ENCODE data around the gene RFC4.

DNA sequence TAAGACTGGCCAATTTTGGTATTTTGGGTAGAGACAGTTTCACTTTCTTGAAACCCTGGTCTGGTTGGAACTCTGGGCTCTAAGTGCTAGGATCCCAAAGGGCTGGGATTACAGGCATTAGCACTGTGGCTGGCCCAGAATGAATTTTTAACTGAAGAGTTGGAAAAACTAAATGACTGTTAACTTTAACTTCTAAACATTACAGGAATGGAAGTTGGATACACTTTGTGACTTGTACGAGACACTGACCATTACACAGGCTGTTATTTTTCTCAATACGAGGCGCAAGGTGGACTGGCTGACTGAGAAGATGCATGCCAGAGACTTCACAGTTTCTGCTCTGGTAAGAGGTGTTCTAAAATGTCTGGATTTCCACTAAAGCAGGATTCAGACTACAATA is 19.4 kb downstream of the RFC4 start:
- TF ChIP-seq ZNF70 (CRISPR knock-in tag; IDR thresholded peaks at IDR 0.05) (no peak), CSDC2 (CRISPR knock-in tag; IDR thresholded peaks at IDR 0.05) (no peak), PATZ1 (CRISPR knock-in tag; IDR thresholded peaks at IDR 0.05; ENCODE audit: borderline replicate concordance) (no peak), TSHZ2 (CRISPR knock-in tag; IDR thresholded peaks at IDR 0.05) (no peak), TCF4 (CRISPR knock-in tag; IDR thresholded peaks at IDR 0.05; ENCODE audit: borderline replicate concordance) (no peak), ESRRG (CRISPR knock-in tag; IDR thresholded peaks at IDR 0.05) (no peak), TOX (CRISPR knock-in tag; IDR thresholded peaks at IDR 0.05; ENCODE audit: borderline replicate concordance) (no peak), ZNF8 (CRISPR knock-in tag; IDR thresholded peaks at IDR 0.05) (no peak)
- TF ChIP-seq, protein P1, sequence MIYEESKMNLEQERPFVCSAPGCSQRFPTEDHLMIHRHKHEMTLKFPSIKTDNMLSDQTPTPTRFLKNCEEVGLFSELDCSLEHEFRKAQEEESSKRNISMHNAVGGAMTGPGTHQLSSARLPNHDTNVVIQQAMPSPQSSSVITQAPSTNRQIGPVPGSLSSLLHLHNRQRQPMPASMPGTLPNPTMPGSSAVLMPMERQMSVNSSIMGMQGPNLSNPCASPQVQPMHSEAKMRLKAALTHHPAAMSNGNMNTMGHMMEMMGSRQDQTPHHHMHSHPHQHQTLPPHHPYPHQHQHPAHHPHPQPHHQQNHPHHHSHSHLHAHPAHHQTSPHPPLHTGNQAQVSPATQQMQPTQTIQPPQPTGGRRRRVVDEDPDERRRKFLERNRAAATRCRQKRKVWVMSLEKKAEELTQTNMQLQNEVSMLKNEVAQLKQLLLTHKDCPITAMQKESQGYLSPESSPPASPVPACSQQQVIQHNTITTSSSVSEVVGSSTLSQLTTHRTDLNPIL (CRISPR knock-in tag; IDR thresholded peaks at IDR 0.05; ENCODE audit: low read depth), result no peak
